HepG2 (cell line): ENCODE measurements around the gene ANKRD65. TPM values are rescaled to one million over a fixed set of nuclear protein-coding genes. Genes with fewer than 3 reads are reported as not detected.

Experiments
- ATAC-seq: fragments of 200-7000 bp; cut with Tn5 transposase; 3 replicates; pipeline ENCODE4 v1.9.1; 2020; ENCODE audit warnings: mild to moderate bottlenecking, moderate library complexity
- BruUV-seq: library from RNA; stranded (reverse); fragments of 400-500 nt; replicated peaks from 2 replicates; lab custom pipeline; 2021; lab: Mats Ljungman, UMichigan
- CTCF ChIA-PET: fragments of 300-600 bp; formaldehyde crosslinking; extraction: SDS; loops from one replicate; lab custom pipeline; 2021; ENCODE audit warnings: low total read pairs, inconsistent platforms, low intra/inter-chr PET ratio; lab: Yijun Ruan, JAX
- POLR2A ChIA-PET: fragments of 350-600 bp; sonication (Branson Sonifier 250); formaldehyde crosslinking; loops from one replicate; lab custom pipeline; 2020; ENCODE audit warnings: antibody characterized with exemption, inconsistent platforms; lab: Yijun Ruan, JAX
- DNase-seq: peaks from one replicate; pipeline ENCODE4 v3.0.0-alpha.2; 2015; ENCODE audit warnings: low spot score
- FAIRE-seq: peaks from 3 replicates; lab custom pipeline; 2011; peaks lifted over from hg19 to GRCh38; lab: Jason Lieb, UNC
- H2AFZ ChIP-seq: one replicate; pipeline ENCODE4 v1.6.1; 2011; ENCODE audit warnings: low read length, inconsistent platforms
- H3K27ac ChIP-seq: fragments of 300-600 bp; 3 replicates; pipeline ENCODE4 v1.8.0; 2011; ENCODE audit warnings: mixed run types, mild to moderate bottlenecking, mixed read lengths, low read length, inconsistent platforms; ENCODE audit not compliant: insufficient read depth; ENCODE audit errors: extremely low read length
- H3K27me3 ChIP-seq, 2 experiments: fragments of 200-600 bp in 1 of 2; 2 replicates in 1 of 2; 3 replicates in 1 of 2; pipeline versions ENCODE4 v1.6.0 to v1.8.0; 2011; ENCODE audit warnings: low read length in 2 of 2, mild to moderate bottlenecking in 2 of 2, moderate library complexity in 2 of 2, inconsistent platforms in 1 of 2; ENCODE audit not compliant: insufficient read depth in 2 of 2, control insufficient read depth in 1 of 2
- H3K36me3 ChIP-seq, 2 experiments: fragments of 200-600 bp in 1 of 2; replicated peaks in 1 of 2; 2 replicates in 1 of 2; 3 replicates in 1 of 2; pipeline versions ENCODE4 v1.5.1 to v1.8.0; 2011; ENCODE audit warnings: low read length in 2 of 2, inconsistent platforms in 1 of 2; ENCODE audit not compliant: insufficient read depth in 2 of 2, control insufficient read depth in 1 of 2
- H3K4me1 ChIP-seq: 2 replicates; pipeline ENCODE4 v1.5.1; 2012; ENCODE audit warnings: low read length, inconsistent platforms; ENCODE audit not compliant: insufficient read depth
- H3K4me2 ChIP-seq: 2 replicates; pipeline ENCODE4 v1.6.0; 2011; ENCODE audit warnings: low read depth, low read length, inconsistent platforms
- H3K4me3 ChIP-seq, 3 experiments: fragments of 200-600 bp in 1 of 3; sonication (generic), shearing (Covaris generic) in 1 of 3; replicated peaks in 1 of 3; 2 replicates each; pipeline ENCODE4 v1.5.1; 2011 to 2016; ENCODE audit warnings: low read length in 3 of 3, inconsistent platforms in 2 of 3, low read depth in 2 of 3, mild to moderate bottlenecking in 2 of 3, control low read depth in 1 of 3, mixed read lengths in 1 of 3; ENCODE audit not compliant: insufficient read depth in 1 of 3
- H3K79me2 ChIP-seq: one replicate; pipeline ENCODE4 v1.6.1; 2011; ENCODE audit warnings: low read length, inconsistent platforms; ENCODE audit not compliant: insufficient read depth
- H3K9ac ChIP-seq: 2 replicates; pipeline ENCODE4 v1.6.0; 2011; ENCODE audit warnings: mild to moderate bottlenecking, low read depth, low read length, inconsistent platforms; ENCODE audit not compliant: insufficient read depth
- H3K9me3 ChIP-seq: 2 replicates; pipeline ENCODE4 v1.5.1; 2012; ENCODE audit warnings: mild to moderate bottlenecking, low read length
- H4K20me1 ChIP-seq: 2 replicates; pipeline ENCODE4 v1.6.0; 2011; ENCODE audit warnings: inconsistent platforms, mild to moderate bottlenecking, low read length, moderate library complexity; ENCODE audit not compliant: insufficient read depth
- MAZ ChIP-seq, 2 experiments: sonication (generic) in 1 of 2; formaldehyde crosslinking in 1 of 2; IDR thresholded peaks; 2 replicates each; pipeline versions ENCODE4 v1.5.0 to v1.6.1; 2012 to 2020; ENCODE audit warnings: low read depth in 2 of 2, mild to moderate bottlenecking in 2 of 2, borderline replicate concordance in 1 of 2, improper control_type of control experiment in 1 of 2, low read length in 1 of 2, missing genetic modification reagents in 1 of 2, moderate library complexity in 1 of 2
- SRSF9 ChIP-seq: fragments of 200-400 bp; formaldehyde crosslinking; IDR thresholded peaks from 2 replicates; pipeline ENCODE4 v1.6.1; 2018; ENCODE audit warnings: borderline replicate concordance, mild to moderate bottlenecking, low read depth, low read length; ENCODE audit not compliant: insufficient read depth, poor library complexity, severe bottlenecking
- TAF15 ChIP-seq: fragments of 200-400 bp; formaldehyde crosslinking; IDR thresholded peaks from one replicate; pipeline ENCODE4 v1.6.1; 2018; ENCODE audit warnings: mild to moderate bottlenecking, low read depth, low read length; ENCODE audit not compliant: poor library complexity, severe bottlenecking
- ZBTB38 ChIP-seq: sonication (generic); formaldehyde crosslinking; IDR thresholded peaks from 2 replicates; pipeline ENCODE4 v1.5.1; 2020; ENCODE audit warnings: mild to moderate bottlenecking, missing genetic modification reagents
- ZFX ChIP-seq: sonication (generic); formaldehyde crosslinking; IDR thresholded peaks from 2 replicates; pipeline ENCODE4 v1.4.0; 2020; ENCODE audit warnings: mild to moderate bottlenecking, low read depth, missing genetic modification reagents, moderate library complexity
- ZNF30 ChIP-seq: sonication (generic); formaldehyde crosslinking; IDR thresholded peaks from 2 replicates; pipeline ENCODE4 v1.5.0; 2020; ENCODE audit warnings: mild to moderate bottlenecking, missing genetic modification reagents
- ZNF446 ChIP-seq: sonication (generic); formaldehyde crosslinking; IDR thresholded peaks from 2 replicates; pipeline ENCODE4 v1.5.0; 2020; ENCODE audit warnings: mild to moderate bottlenecking, missing genetic modification reagents
- ZNF569 ChIP-seq: sonication (generic); formaldehyde crosslinking; IDR thresholded peaks from 2 replicates; pipeline ENCODE4 v1.5.0; 2020; ENCODE audit warnings: mild to moderate bottlenecking, missing genetic modification reagents, moderate library complexity, borderline replicate concordance
- ZNF687 ChIP-seq: sonication (generic); formaldehyde crosslinking; IDR thresholded peaks from 2 replicates; pipeline ENCODE4 v1.5.1; 2020; ENCODE audit warnings: mild to moderate bottlenecking, missing genetic modification reagents, moderate library complexity
- ZSCAN12 ChIP-seq: sonication (generic); formaldehyde crosslinking; IDR thresholded peaks from 2 replicates; pipeline ENCODE4 v1.9.0; 2021; ENCODE audit warnings: mild to moderate bottlenecking, missing genetic modification reagents
- WGBS: methylation state at CpG from one replicate; pipeline ENCODE4 v1.1.6; 2017; ENCODE audit warnings: low lambda C conversion rate; 5-methylcytosine and 5-hydroxymethylcytosine counted together
- in situ Hi-C: cut with HindIII; loops from 2 replicates; pipeline ENCODE4 v1.10.0; 2017; ENCODE audit warnings: low pct_unique_long_range_greater_than_20kb; ENCODE audit not compliant: extremely low pct_ligation_motif_present
- intact Hi-C: fragments of 100-400 bp; cut with micrococcal nuclease; formaldehyde crosslinking; loops from one replicate; pipeline ENCODE4 v1.10.0; 2022; ENCODE audit not compliant: unreplicated experiment
- polyA plus RNA-seq, 8 experiments: library from polyadenylated mRNA; depleted of rRNA in 3 of 8; stranded (reverse) in 7 of 8; unstranded in 1 of 8; fragments of >200 nt; fragmentation: Illumina TruSeq in 4 of 8; extraction: Trizol in 4 of 8; gene quantifications; 2 replicates each; pipeline versions ENCODE4 v1.2.1 to v1.2.3, GENCODE V29; 2011 to 2016; ENCODE audit warnings: low read depth in 4 of 8, missing spikeins in 1 of 8, mixed read lengths in 1 of 8; ENCODE audit not compliant: insufficient read depth in 1 of 8
- total RNA-seq, 5 experiments: library from RNA; depleted of rRNA; stranded (reverse); fragments of >200 nt; fragmentation: Illumina TruSeq; extraction: Trizol; gene quantifications; 2 replicates each; pipeline ENCODE4 v1.2.3, GENCODE V29; 2016; ENCODE audit warnings: low read depth in 1 of 5
- TF ChIP-seq, protein P1 (sequence below): sonication (generic); formaldehyde crosslinking; IDR thresholded peaks from 2 replicates; pipeline ENCODE4 v1.8.1; 2023; ENCODE audit warnings: missing genetic modification reagents, inconsistent platforms, borderline replicate concordance

The ANKRD65 gene
- total and polyA plus RNA-seq, 2 of the 13 experiments (the other 11 are each of a cell fraction or from before 2014, with no cell fraction given), result 12.1 to 30.1 TPM

GRCh38 chr1:1420654-1421141, 378 bp downstream of the ANKRD65 start (continued):
- TF ChIP-seq TAF15 (peak; percentile 20), ZNF30 (no peak), ZFX (peak; percentile 75; the same call in 1 of the 2 replicates), ZNF446 (CRISPR knock-in tag) (no peak), MAZ (IDR thresholded peaks at IDR 0.05; ENCODE audit: borderline replicate concordance, low read depth, low read length) (no peak), MAZ (CRISPR knock-in tag; IDR thresholded peaks at IDR 0.05; ENCODE audit: low read depth) (peak; percentile 62; the same call in 1 of the 2 replicates), ZSCAN12 (CRISPR knock-in tag) (no peak)

GRCh38 chr1:1419813-1420653, 1.0 kb downstream of the ANKRD65 start:
- CTCF ChIA-PET, result no interaction called here
- no peak for TF ChIP-seq SRSF9
- TF ChIP-seq ZBTB38 (CRISPR knock-in tag), result no peak
- TF ChIP-seq ZNF687, result peak; percentile 43; the same call in 1 of the 2 replicates
- no peak for TF ChIP-seq ZNF569
- TF ChIP-seq, protein P1, sequence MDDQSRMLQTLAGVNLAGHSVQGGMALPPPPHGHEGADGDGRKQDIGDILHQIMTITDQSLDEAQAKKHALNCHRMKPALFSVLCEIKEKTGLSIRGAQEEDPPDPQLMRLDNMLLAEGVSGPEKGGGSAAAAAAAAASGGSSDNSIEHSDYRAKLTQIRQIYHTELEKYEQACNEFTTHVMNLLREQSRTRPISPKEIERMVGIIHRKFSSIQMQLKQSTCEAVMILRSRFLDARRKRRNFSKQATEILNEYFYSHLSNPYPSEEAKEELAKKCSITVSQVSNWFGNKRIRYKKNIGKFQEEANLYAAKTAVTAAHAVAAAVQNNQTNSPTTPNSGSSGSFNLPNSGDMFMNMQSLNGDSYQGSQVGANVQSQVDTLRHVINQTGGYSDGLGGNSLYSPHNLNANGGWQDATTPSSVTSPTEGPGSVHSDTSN (CRISPR knock-in tag), result no peak

More at GRCh38 chr1:1419813-1420653, 1.0 kb downstream of the ANKRD65 start:
- peaks cover 12% of the 10 kb centered on the region for H3K79me2 ChIP-seq
- peak overlapping the region; percentile 37 to 74 (median 70); a peak in 5 of 6 replicates for H3K4me3 ChIP-seq
- H3K4me1 ChIP-seq, result peaks cover 68% of the 10 kb centered on the region
- peak overlapping the region; percentile 79 for H3K9ac ChIP-seq
- in situ Hi-C loops, result no loop called here
- H3K9me3 ChIP-seq, result no peaks in the 10 kb centered on the region
- peak overlapping the region; percentile 69 for H3K4me2 ChIP-seq
- H3K36me3 ChIP-seq, result no peaks in the 10 kb centered on the region
- ATAC-seq, result peak; percentile 12; the same call in 1 of the 3 replicates
- POLR2A ChIA-PET, result interaction anchor here (1.1 to 3.5 kb wide), 10 partner anchors 9 to 114 kb away, joined by 3 to 126 read pairs (median 12); partner anchors contain the start of genes AURKAIP1, CCNL2, MRPL20 and VWA1
- FAIRE-seq, result no peak
- no peaks in the 10 kb centered on the region; a peak in 1 of 5 replicates for H3K27me3 ChIP-seq
- no peaks in the 10 kb centered on the region for H4K20me1 ChIP-seq
- intact Hi-C loops, result no loop called here
- H3K27ac ChIP-seq, result peak overlapping the region; percentile 44
- BruUV-seq, result no TSS peak
- WGBS, result 45% methylated on average over 13 of the region's 112 CpGs
- no peak for DNase-seq
- no peak overlapping the region for H2AFZ ChIP-seq
